CD4-positive, CD25-positive, alpha-beta regulatory T cell (primary cell): ENCODE measurements around the gene MRPL53. TPM values are rescaled to one million over a fixed set of nuclear protein-coding genes. Genes with fewer than 3 reads are reported as not detected.

ENCODE experiments used
- ATAC-seq, 2 donors: fragments of 150-1000 bp; cut with Tn5 transposase; one replicate each; pipeline ENCODE4 v1.10.0; 2021; ENCODE audit warnings: low read depth in 2 of 2, moderate number of reproducible peaks in 2 of 2, moderate library complexity in 1 of 2
- DNase-seq, 3 donors: peaks; one replicate each; pipeline versions ENCODE4 v3.0.0 to v3.0.0-alpha.2; 2012 to 2022; ENCODE audit warnings: mixed read lengths in 1 of 3
- H3K27ac ChIP-seq: one replicate; pipeline ENCODE4 v1.7.0; 2013; ENCODE audit warnings: mild to moderate bottlenecking, low read length; ENCODE audit not compliant: insufficient read depth, poor library complexity, severe bottlenecking
- H3K27me3 ChIP-seq: one replicate; pipeline ENCODE4 v1.7.0; 2013; ENCODE audit warnings: low read length; ENCODE audit not compliant: control insufficient read depth, insufficient read depth
- H3K36me3 ChIP-seq: one replicate; pipeline ENCODE4 v1.7.0; 2013; ENCODE audit warnings: mild to moderate bottlenecking, low read length, moderate library complexity; ENCODE audit not compliant: control insufficient read depth, insufficient read depth
- H3K4me1 ChIP-seq: 2 replicates; pipeline ENCODE4 v1.7.0; 2013; ENCODE audit warnings: mild to moderate bottlenecking, low read length; ENCODE audit not compliant: insufficient read depth, control insufficient read depth, poor library complexity, severe bottlenecking
- H3K4me3 ChIP-seq: one replicate; pipeline ENCODE4 v1.7.0; 2013; ENCODE audit warnings: low read depth, mild to moderate bottlenecking, low read length, moderate library complexity
- H3K9me3 ChIP-seq, 2 experiments: 1 replicate in 1 of 2; 2 replicates in 1 of 2; pipeline ENCODE4 v1.7.0; 2013; ENCODE audit warnings: low read length in 2 of 2, mild to moderate bottlenecking in 1 of 2, moderate library complexity in 1 of 2; ENCODE audit not compliant: control insufficient read depth in 2 of 2
- H3K27ac Mint-ChIP-seq, 3 donors: one replicate each; pipeline ENCODE4 v1.8.0; 2020 to 2022; ENCODE audit warnings: mild to moderate bottlenecking in 3 of 3, mixed read lengths in 3 of 3, moderate library complexity in 2 of 3
- H3K27me3 Mint-ChIP-seq: one replicate; pipeline ENCODE4 v1.8.0; 2022; ENCODE audit warnings: mild to moderate bottlenecking, mixed read lengths
- H3K36me3 Mint-ChIP-seq: one replicate; pipeline ENCODE4 v1.8.0; 2020; ENCODE audit warnings: mixed read lengths
- H3K4me1 Mint-ChIP-seq, 4 donors: one replicate each; pipeline ENCODE4 v1.8.0; 2020 to 2022; ENCODE audit warnings: mixed read lengths in 4 of 4, mild to moderate bottlenecking in 1 of 4
- H3K4me3 Mint-ChIP-seq, 4 donors: one replicate each; pipeline ENCODE4 v1.8.0; 2020 to 2022; ENCODE audit warnings: mild to moderate bottlenecking in 4 of 4, mixed read lengths in 4 of 4, moderate library complexity in 3 of 4
- H3K9me3 Mint-ChIP-seq, 7 donors: one replicate each; pipeline ENCODE4 v1.8.0; 2020 to 2022; ENCODE audit warnings: mixed read lengths in 7 of 7, mild to moderate bottlenecking in 3 of 7, moderate library complexity in 2 of 7
- polyA plus RNA-seq, 4 donors: library from polyadenylated mRNA; unstranded; fragments of 300-500 nt; fragmentation: Illumina TruSeq; gene quantifications; one replicate each; pipeline ENCODE4 v1.2.3, GENCODE V29; 2021
- total RNA-seq: library from RNA; stranded (reverse); gene quantifications from one replicate; pipeline ENCODE4 v1.2.3, GENCODE V29; 2022

Gene MRPL53
- total and polyA plus RNA-seq, 5 donors from 2014 or later, result 57.2 to 163 (median 137) TPM

- H3K36me3 Mint-ChIP-seq, result peaks cover 4% of the 10 kb centered on the region
- peak overlapping the region; percentile 99 to 100 (median 99) for H3K27ac Mint-ChIP-seq
- H3K9me3 ChIP-seq, result no peaks in the 10 kb centered on the region
- H3K4me3 Mint-ChIP-seq, result peak overlapping the region; percentile 95 to 98 (median 97)
- peaks cover 0 to 2% (median 0%) of the 10 kb centered on the region in 7 donors for H3K9me3 Mint-ChIP-seq
- peaks cover 15 to 70% (median 37%) of the 10 kb centered on the region in 4 donors for H3K4me1 Mint-ChIP-seq
- peaks cover 4% of the 10 kb centered on the region for H3K27me3 Mint-ChIP-seq
- peak in 1 of 3 donors; percentile 38 for DNase-seq
- no peak for ATAC-seq
- no peaks in the 10 kb centered on the region for H3K27me3 ChIP-seq
- H3K4me1 ChIP-seq, result peaks cover 42% of the 10 kb centered on the region
- H3K27ac ChIP-seq, result peak overlapping the region; percentile 99
- peak overlapping the region; percentile 94 for H3K4me3 ChIP-seq
- peaks cover 6% of the 10 kb centered on the region for H3K36me3 ChIP-seq
Observed at GRCh38 chr2:74458938-74459363, 13.5 kb downstream of the MRPL53 start.

- Histone ChIP-seq H3K27ac (peak within 1 kb of the TSS; percentile 99), H3K36me3 (peaks cover 6% of the 10 kb centered on the region), H3K27me3 (no peaks in the 10 kb centered on the region), H3K4me1 (peaks cover 41% of the 10 kb centered on the region), H3K9me3 (no peaks in the 10 kb centered on the region), H3K4me3 (peak within 1 kb of the TSS; percentile 94)
- Mint-ChIP-seq H3K27ac (peak within 1 kb of the TSS; percentile 99 to 100 (median 99)), H3K36me3 (peaks cover 4% of the 10 kb centered on the region), H3K4me3 (peak within 1 kb of the TSS; percentile 95 to 98 (median 97)), H3K4me1 (peaks cover 15 to 68% (median 36%) of the 10 kb centered on the region in 4 donors), H3K27me3 (peaks cover 4% of the 10 kb centered on the region), H3K9me3 (peaks cover 0 to 2% (median 0%) of the 10 kb centered on the region in 7 donors)
- DNase-seq (peak; percentile 100), ATAC-seq (peak; percentile 87 to 88)
Observed at GRCh38 chr2:74458132-74458937, 14.1 kb downstream of the MRPL53 start, which contains the start of gene WBP1. TSS of gene WBP1 (plus strand) at chr2:74458438. CDS start at chr2:74458603, 165 bp downstream.

- DNase-seq (peak in 2 of 3 donors; percentile 73 to 89), ATAC-seq (peak; percentile 28 to 29)
- H3K9me3 Mint-ChIP-seq, result peaks cover 0 to 2% (median 0%) of the 10 kb centered on the region in 7 donors
- no peaks in the 10 kb centered on the region for H3K27me3 ChIP-seq
- H3K9me3 ChIP-seq, result no peaks in the 10 kb centered on the region
- H3K4me3 ChIP-seq, result peak overlapping the region; percentile 94
- peaks cover 4% of the 10 kb centered on the region for H3K36me3 ChIP-seq
- H3K27ac ChIP-seq, result peak overlapping the region; percentile 99
- peak overlapping the region; percentile 99 to 100 (median 99) for H3K27ac Mint-ChIP-seq
- peaks cover 4% of the 10 kb centered on the region for H3K36me3 Mint-ChIP-seq
- H3K4me1 Mint-ChIP-seq, result peaks cover 15 to 68% (median 40%) of the 10 kb centered on the region in 4 donors
- peaks cover 4% of the 10 kb centered on the region for H3K27me3 Mint-ChIP-seq
- H3K4me1 ChIP-seq, result peaks cover 45% of the 10 kb centered on the region
- peak overlapping the region; percentile 95 to 98 (median 97) for H3K4me3 Mint-ChIP-seq
Observed at GRCh38 chr2:74457549-74458131, 14.8 kb downstream of the MRPL53 start.

- peaks cover 4% of the 10 kb centered on the region for H3K36me3 Mint-ChIP-seq
- DNase-seq (no peak), ATAC-seq (no peak)
- H3K4me3 ChIP-seq, result peak overlapping the region; percentile 90
- peaks cover 50% of the 10 kb centered on the region for H3K4me1 ChIP-seq
- peaks cover 20 to 73% (median 45%) of the 10 kb centered on the region in 4 donors for H3K4me1 Mint-ChIP-seq
- H3K27me3 ChIP-seq, result no peaks in the 10 kb centered on the region
- H3K27ac ChIP-seq, result peak overlapping the region; percentile 99
- peaks cover 2% of the 10 kb centered on the region for H3K36me3 ChIP-seq
- H3K9me3 Mint-ChIP-seq, result peaks cover 0 to 2% (median 0%) of the 10 kb centered on the region in 7 donors
- H3K9me3 ChIP-seq, result no peaks in the 10 kb centered on the region
- peak overlapping the region; percentile 97 to 99 (median 99) for H3K27ac Mint-ChIP-seq
- peaks cover 4% of the 10 kb centered on the region for H3K27me3 Mint-ChIP-seq
- peak overlapping the region; percentile 95 to 98 (median 97) for H3K4me3 Mint-ChIP-seq
Observed at GRCh38 chr2:74457129-74457548, 15.3 kb downstream of the MRPL53 start.

- peaks cover 11% of the 10 kb centered on the region for H3K27me3 Mint-ChIP-seq
- peaks cover 4% of the 10 kb centered on the region for H3K36me3 Mint-ChIP-seq
- H3K27ac Mint-ChIP-seq, result peak within 1 kb of the TSS; percentile 97 to 99 (median 97)
- H3K4me3 Mint-ChIP-seq, result peak within 1 kb of the TSS; percentile 95 to 98 (median 97)
- peak within 1 kb of the TSS; percentile 99 for H3K27ac ChIP-seq
- DNase-seq (peak; percentile 94 to 99 (median 98)), ATAC-seq (peak; percentile 40 to 48)
- H3K9me3 ChIP-seq, result no peaks in the 10 kb centered on the region
- H3K4me3 ChIP-seq, result peak within 1 kb of the TSS; percentile 90
- H3K4me1 Mint-ChIP-seq, result peaks cover 20 to 68% (median 44%) of the 10 kb centered on the region in 4 donors
- peaks cover 50% of the 10 kb centered on the region for H3K4me1 ChIP-seq
- H3K9me3 Mint-ChIP-seq, result peaks cover 0 to 2% (median 0%) of the 10 kb centered on the region in 7 donors
- no peaks in the 10 kb centered on the region for H3K36me3 ChIP-seq
- H3K27me3 ChIP-seq, result no peaks in the 10 kb centered on the region
Observed at GRCh38 chr2:74454654-74455511, 17.6 kb downstream of the MRPL53 start, which contains the start of gene INO80B. TSS of gene INO80B (plus strand) at chr2:74455087. CDS start at chr2:74455117, 30 bp downstream.

- ATAC-seq (no peak), DNase-seq (no peak)
- H3K27ac Mint-ChIP-seq, result no peak overlapping the region
- peaks cover 0 to 3% (median 0%) of the 10 kb centered on the region in 7 donors for H3K9me3 Mint-ChIP-seq
- peaks cover 15 to 30% (median 23%) of the 10 kb centered on the region in 4 donors for H3K4me1 Mint-ChIP-seq
- Histone ChIP-seq H3K9me3 (no peaks in the 10 kb centered on the region), H3K4me1 (peaks cover 21% of the 10 kb centered on the region), H3K4me3 (no peak overlapping the region), H3K27ac (no peak overlapping the region), H3K27me3 (no peaks in the 10 kb centered on the region), H3K36me3 (no peaks in the 10 kb centered on the region)
- no peak overlapping the region for H3K4me3 Mint-ChIP-seq
- peaks cover 20% of the 10 kb centered on the region for H3K27me3 Mint-ChIP-seq
- no peaks in the 10 kb centered on the region for H3K36me3 Mint-ChIP-seq
Observed at GRCh38 chr2:74450570-74451190, 21.8 kb downstream of the MRPL53 start.
